Astrocyte of the cerebellum (primary cell): ENCODE results near the gene DVL1.

ENCODE experiments used
- DNase-seq: peaks from one replicate; pipeline ENCODE4 v3.0.0-alpha.2; 2011; ENCODE audit warnings: low read depth
- H3K4me3 ChIP-seq: 2 replicates; pipeline ENCODE4 v1.5.1; 2011; ENCODE audit warnings: mild to moderate bottlenecking, low read depth, low read length, moderate library complexity
- in situ Hi-C: cut with HindIII; loops from 2 replicates; pipeline ENCODE4 v1.10.0; 2017; ENCODE audit warnings: low sequenced_read_pairs
- TF ChIP-seq, protein P1 (sequence below): IDR thresholded peaks from 2 replicates; pipeline ENCODE4 v1.5.1; 2012; ENCODE audit warnings: low read length, low read depth, moderate library complexity, mild to moderate bottlenecking; ENCODE audit errors: missing control alignments

Gene DVL1

DNA sequence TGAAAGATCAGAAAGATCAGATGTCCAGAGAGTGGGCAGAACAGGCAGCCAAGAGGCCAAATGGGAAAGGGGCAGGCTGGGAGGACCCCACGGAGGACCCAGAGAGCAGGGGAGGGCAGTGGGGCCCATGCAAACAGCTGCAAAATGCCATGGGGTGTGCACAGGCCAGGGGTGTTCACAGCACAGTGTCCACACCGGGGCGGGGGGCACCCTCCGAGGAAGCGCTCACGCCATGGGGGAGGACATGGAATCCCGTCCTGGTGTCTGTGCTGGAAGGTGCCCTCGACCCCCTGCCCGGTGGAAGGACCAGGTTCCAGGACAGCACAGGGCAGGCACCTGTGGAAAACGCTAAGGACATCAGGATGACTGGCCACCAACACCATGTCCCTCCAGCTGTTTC is 26.3 kb downstream of the DVL1 start:
- in situ Hi-C loops: no loop called here
- no peak for DNase-seq
- no peak overlapping the region for H3K4me3 ChIP-seq
- TF ChIP-seq, protein P1, sequence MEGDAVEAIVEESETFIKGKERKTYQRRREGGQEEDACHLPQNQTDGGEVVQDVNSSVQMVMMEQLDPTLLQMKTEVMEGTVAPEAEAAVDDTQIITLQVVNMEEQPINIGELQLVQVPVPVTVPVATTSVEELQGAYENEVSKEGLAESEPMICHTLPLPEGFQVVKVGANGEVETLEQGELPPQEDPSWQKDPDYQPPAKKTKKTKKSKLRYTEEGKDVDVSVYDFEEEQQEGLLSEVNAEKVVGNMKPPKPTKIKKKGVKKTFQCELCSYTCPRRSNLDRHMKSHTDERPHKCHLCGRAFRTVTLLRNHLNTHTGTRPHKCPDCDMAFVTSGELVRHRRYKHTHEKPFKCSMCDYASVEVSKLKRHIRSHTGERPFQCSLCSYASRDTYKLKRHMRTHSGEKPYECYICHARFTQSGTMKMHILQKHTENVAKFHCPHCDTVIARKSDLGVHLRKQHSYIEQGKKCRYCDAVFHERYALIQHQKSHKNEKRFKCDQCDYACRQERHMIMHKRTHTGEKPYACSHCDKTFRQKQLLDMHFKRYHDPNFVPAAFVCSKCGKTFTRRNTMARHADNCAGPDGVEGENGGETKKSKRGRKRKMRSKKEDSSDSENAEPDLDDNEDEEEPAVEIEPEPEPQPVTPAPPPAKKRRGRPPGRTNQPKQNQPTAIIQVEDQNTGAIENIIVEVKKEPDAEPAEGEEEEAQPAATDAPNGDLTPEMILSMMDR: no peak

DNA sequence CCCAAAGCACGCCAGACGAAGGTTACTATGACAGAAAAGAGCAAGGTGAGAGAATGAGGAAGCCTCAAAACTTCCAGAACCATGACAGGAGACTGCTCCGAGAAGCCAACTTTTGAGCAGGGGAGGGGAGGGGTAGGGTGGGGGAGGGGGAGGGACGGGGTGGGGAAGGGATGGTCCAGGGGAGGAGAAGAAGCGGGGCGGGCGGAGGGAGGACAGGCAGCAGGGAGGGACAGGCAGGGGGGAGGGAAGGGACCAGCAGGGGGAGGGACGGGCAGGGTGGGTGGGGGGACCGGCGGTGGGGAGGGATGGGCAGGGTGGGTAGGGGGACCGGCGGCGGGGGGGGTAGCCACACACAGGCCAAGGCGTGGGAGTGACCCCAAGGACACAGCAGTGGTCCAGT is 26.8 kb downstream of the DVL1 start:
- no peak for DNase-seq
- TF ChIP-seq, protein P1: no peak
- no peak overlapping the region for H3K4me3 ChIP-seq
- in situ Hi-C loops: no loop called here

DNA sequence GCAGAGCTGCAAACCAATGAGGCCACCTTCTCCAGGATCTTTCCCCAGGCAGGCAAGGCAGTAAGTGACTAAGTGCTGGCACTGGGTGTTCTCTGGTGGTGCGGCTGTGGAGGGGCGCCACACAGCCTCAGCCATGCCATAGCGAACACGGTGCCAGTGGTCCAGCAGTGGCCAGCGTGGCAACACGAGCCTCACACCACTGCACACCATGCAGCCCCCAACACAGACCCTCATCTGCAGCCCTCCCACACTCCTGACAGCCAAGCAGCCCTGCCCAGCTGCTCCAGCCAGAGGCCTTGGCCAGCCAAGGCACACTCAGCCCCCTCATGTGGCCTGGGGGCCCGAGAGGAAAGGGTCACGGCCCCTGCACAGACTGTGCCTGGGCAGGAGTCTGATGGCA is 27.7 kb downstream of the DVL1 start:
- H3K4me3 ChIP-seq: no peak overlapping the region
- DNase-seq: no peak
- in situ Hi-C loops: no loop called here
- TF ChIP-seq, protein P1: no peak

DNA sequence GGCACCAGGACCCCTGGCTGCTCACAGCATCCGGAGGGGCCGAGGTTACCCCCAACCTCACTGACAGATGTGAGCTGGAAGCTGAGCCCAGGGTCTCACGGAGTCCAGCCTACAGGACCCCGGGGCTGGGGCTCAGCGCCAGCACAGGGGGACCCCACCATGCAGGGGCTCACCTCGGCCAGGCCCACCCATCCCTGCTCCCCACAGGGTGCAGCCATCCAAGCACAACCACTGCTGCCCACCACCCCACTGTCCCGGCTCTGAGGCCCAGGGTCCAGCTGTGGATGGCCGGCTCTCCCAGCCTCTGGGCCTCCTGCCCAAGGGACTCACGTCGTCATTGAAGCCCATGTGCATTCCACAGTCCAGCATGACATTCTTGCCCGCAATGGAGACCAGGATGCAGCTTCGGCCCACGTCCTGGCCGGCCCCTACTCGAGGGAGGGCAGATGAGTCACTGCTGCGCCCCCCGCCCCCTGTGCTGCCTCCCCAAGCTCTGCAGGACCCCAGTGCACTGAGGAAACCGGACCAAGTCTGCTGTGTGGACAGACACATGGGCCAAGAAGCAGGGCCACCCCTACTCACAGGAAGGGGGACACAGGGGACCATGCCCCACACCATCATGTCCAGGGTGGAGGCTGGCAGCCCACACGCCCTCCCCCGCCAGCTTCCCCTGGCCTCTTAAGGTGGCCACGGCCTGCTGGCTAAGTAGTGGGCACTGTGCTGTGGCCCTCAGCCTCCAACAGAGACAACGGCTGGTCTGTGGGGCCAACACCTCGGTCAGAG is 28.4 kb downstream of the DVL1 start:
- no peak overlapping the region for H3K4me3 ChIP-seq
- TF ChIP-seq, protein P1: no peak
- in situ Hi-C loops: no loop called here
- no peak for DNase-seq

DNA sequence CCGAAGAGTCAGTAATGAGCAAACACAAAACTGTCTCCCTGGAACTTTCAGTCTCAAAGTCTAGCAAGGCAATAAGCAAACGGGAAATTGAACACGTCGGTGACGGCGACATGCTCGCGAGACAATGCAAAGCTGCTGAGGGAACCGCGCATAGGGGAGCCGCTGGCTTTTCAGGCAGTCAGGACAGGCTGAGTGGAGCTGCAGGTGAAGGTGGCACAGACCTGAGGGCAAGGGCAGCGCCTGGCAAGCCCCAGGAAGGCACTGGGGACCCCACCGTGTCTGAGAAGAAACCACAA is 29.6 kb downstream of the DVL1 start:
- no peak overlapping the region for H3K4me3 ChIP-seq
- no peak for DNase-seq
- TF ChIP-seq, protein P1: no peak
- in situ Hi-C loops: no loop called here

DNA sequence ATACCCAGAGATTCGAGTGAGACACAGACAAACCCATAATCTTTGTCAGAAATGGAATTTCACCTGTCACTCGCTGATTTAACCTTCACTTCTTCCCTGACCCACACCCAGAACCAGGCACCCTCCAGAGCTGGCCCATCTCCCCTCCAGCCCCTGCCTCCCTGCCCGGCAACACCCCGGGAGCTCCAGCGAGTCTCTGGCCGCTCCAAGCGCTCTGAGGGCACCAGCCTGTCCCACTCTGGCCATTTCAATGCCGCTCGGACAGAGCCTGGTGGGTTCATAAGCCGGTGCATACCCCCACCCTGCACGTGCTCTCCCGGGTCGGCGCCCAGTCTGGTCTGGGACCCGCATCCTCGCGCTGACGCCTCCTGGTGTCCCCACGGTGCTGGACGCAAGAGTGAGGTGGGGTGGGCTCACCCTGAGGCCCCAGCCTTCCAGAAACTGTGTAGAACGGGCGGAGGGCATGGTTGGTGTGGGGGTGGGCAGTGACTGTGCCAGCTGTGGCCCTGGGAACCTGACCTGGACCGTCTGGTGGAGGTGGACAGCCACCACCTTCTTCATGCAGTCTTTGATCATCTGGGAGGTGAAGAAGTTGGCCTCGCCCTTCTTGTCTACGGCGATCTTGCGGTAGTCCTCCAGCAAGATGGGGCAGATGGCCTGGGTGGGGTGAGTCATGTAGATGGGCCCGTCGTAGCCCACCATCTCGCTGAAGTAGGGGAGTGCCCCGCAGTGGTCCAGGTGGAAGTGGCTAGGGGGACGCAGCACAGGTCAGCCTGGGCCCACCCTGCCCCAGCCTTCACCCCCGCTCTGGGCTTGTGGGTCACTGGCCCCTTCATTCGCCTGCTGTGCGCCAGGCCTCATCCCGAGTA is 30.2 kb downstream of the DVL1 start:
- TF ChIP-seq, protein P1: no peak
- no peak overlapping the region for H3K4me3 ChIP-seq
- no peak for DNase-seq
- in situ Hi-C loops: no loop called here
